Right atrium auricular region (tissue), 2 donors: Measurements from ENCODE around the gene PMEPA1. TPM values are rescaled to one million over a fixed set of nuclear protein-coding genes. Genes with fewer than 3 reads are reported as not detected.
A peak's percentile ranks its signal among the peaks of the same experiment; 100 is the strongest.

ENCODE experiments used
- DNase-seq: peaks from one replicate; pipeline ENCODE4 v3.0.0-alpha.2; 2019; ENCODE audit warnings: low spot score
- H3K27ac ChIP-seq, 2 donors: fragments of 200-600 bp; sonication (generic); 1 replicate in 1 of 2; 2 replicates in 1 of 2; pipeline ENCODE4 v1.5.1; 2016 to 2019
- H3K27me3 ChIP-seq, 2 donors: fragments of 200-600 bp; sonication (generic); one replicate each; pipeline versions ENCODE4 v1.5.1 to v1.6.0; 2017 to 2019
- H3K36me3 ChIP-seq: fragments of 200-600 bp; sonication (generic); one replicate; pipeline ENCODE4 v1.5.1; 2016
- H3K4me1 ChIP-seq, 2 donors: fragments of 200-600 bp; sonication (generic); one replicate each; pipeline versions ENCODE4 v1.5.1 to v1.6.0; 2017 to 2019
- H3K4me3 ChIP-seq, 2 donors: fragments of 200-600 bp; sonication (generic); 1 replicate in 1 of 2; 2 replicates in 1 of 2; pipeline ENCODE4 v1.5.1; 2017 to 2019; ENCODE audit warnings: mild to moderate bottlenecking in 1 of 2, moderate library complexity in 1 of 2
- H3K9me3 ChIP-seq, 2 donors: fragments of 200-600 bp; sonication (generic); one replicate each; pipeline ENCODE4 v1.5.1; 2019
- total RNA-seq, 2 donors: library from RNA; depleted of rRNA; stranded (reverse); fragments of >200 nt; gene quantifications; one replicate each; pipeline ENCODE4 v1.1.0, GENCODE V29; 2016
- TF ChIP-seq, protein P1 (sequence below), 2 donors: fragments of 200-600 bp; sonication (generic); IDR thresholded peaks; one replicate each; pipeline ENCODE4 v1.5.1; 2019; ENCODE audit warnings: antibody characterized with exemption in 2 of 2

PMEPA1 gene
- total RNA-seq, 2 donors from 2014 or later, result 12.5 to 16.7 TPM

GRCh38 chr20:57659517-57660180 lies 50.2 kb downstream of the PMEPA1 start:
- H3K9me3 ChIP-seq, result no peaks in the 10 kb centered on the region
- H3K36me3 ChIP-seq, result peaks cover 28% of the 10 kb centered on the region
- H3K4me1 ChIP-seq, result peaks cover 0 to 29% of the 10 kb centered on the region in 2 donors
- H3K27ac ChIP-seq, result no peak overlapping the region
- no peaks in the 10 kb centered on the region for H3K27me3 ChIP-seq
- TF ChIP-seq, protein P1, sequence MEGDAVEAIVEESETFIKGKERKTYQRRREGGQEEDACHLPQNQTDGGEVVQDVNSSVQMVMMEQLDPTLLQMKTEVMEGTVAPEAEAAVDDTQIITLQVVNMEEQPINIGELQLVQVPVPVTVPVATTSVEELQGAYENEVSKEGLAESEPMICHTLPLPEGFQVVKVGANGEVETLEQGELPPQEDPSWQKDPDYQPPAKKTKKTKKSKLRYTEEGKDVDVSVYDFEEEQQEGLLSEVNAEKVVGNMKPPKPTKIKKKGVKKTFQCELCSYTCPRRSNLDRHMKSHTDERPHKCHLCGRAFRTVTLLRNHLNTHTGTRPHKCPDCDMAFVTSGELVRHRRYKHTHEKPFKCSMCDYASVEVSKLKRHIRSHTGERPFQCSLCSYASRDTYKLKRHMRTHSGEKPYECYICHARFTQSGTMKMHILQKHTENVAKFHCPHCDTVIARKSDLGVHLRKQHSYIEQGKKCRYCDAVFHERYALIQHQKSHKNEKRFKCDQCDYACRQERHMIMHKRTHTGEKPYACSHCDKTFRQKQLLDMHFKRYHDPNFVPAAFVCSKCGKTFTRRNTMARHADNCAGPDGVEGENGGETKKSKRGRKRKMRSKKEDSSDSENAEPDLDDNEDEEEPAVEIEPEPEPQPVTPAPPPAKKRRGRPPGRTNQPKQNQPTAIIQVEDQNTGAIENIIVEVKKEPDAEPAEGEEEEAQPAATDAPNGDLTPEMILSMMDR (IDR thresholded peaks at IDR 0.05), result no peak
- DNase-seq, result peak; percentile 50
- no peak overlapping the region for H3K4me3 ChIP-seq

- Histone ChIP-seq H3K36me3 (peaks cover 28% of the 10 kb centered on the region), H3K4me1 (peaks cover 0 to 33% of the 10 kb centered on the region in 2 donors), H3K27ac (no peak overlapping the region), H3K4me3 (no peak overlapping the region), H3K27me3 (no peaks in the 10 kb centered on the region), H3K9me3 (no peaks in the 10 kb centered on the region)
- TF ChIP-seq, protein P1 (IDR thresholded peaks at IDR 0.05), result no peak
- peak; percentile 46 for DNase-seq
These were observed 50.8 kb downstream of the PMEPA1 start for GRCh38 chr20:57658833-57659516.

DNA sequence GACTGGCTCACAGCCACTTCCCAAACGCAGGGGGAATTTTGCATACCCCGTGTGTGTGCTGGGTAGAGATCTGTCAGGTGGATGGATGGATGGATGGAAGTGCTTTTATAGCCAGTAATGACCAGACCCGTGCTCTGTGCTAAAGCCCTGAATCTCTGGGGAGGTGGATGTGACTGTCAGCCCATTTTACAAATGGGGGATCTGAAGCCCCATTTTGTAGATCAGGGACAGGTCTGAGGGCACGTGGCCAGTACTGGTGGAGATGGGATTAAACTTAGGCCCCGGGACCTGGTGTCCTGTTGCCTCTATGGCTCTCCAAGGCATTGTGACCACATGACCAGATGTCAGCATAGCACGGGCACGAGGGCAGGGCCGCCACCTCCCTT lies 51.4 kb downstream of the PMEPA1 start:
- H3K9me3 ChIP-seq, result no peaks in the 10 kb centered on the region
- peak; percentile 46 for DNase-seq
- TF ChIP-seq, protein P1 (IDR thresholded peaks at IDR 0.05), result no peak
- no peak overlapping the region for H3K4me3 ChIP-seq
- peaks cover 0 to 28% of the 10 kb centered on the region in 2 donors for H3K4me1 ChIP-seq
- peaks cover 33% of the 10 kb centered on the region for H3K36me3 ChIP-seq
- no peak overlapping the region for H3K27ac ChIP-seq
- H3K27me3 ChIP-seq, result no peaks in the 10 kb centered on the region

DNA sequence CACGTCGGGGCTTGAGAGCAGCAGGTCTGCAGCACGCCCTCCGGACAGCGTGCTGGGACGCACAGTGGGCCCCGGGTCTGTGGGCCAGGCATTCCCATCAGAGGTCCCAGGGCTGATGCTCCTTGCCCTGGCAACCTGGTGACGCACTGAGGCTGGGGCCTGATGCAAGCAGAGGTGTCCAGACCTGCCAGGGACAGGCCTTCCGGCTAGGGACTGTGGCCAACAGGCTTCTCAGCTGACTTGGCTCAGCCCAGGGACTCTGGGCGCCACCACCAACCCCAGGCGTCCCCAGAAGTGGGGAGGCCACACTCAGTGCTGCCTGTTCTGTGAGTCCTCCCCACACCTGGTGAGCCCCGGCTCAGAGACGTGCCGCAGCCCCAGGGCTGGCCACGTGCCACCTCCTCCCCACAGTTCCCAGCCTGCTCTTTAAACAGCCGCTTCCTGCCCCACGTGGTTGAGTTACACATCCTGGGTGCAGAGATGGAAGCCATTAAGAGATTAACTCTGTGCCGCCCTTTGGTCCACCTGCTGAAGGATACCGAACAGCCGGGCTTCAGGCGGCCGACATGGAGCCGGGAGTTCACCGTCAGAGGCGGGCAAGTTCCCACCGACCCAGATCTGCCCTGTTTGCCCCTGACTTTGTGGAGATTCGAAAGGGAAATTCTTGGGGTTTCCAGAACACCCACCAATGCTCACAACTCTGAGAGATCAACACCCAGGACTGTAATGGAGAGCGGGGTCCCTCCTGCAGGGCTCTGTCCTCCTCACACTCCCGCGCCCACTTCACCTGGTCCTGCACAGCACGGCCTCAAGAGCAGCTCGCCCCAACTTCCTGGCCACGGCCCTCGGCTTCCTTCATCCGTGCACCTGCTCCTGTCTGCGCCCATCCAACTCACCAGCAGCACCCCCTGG lies 52.0 kb downstream of the PMEPA1 start:
- H3K9me3 ChIP-seq, result no peaks in the 10 kb centered on the region
- DNase-seq, result peak; percentile 60
- peaks cover 0 to 25% of the 10 kb centered on the region in 2 donors for H3K4me1 ChIP-seq
- H3K27me3 ChIP-seq, result no peaks in the 10 kb centered on the region
- TF ChIP-seq, protein P1 (IDR thresholded peaks at IDR 0.05), result no peak
- peak overlapping the region in 1 of 2 donors; percentile 54 for H3K27ac ChIP-seq
- H3K36me3 ChIP-seq, result peaks cover 36% of the 10 kb centered on the region
- no peak overlapping the region for H3K4me3 ChIP-seq

DNA sequence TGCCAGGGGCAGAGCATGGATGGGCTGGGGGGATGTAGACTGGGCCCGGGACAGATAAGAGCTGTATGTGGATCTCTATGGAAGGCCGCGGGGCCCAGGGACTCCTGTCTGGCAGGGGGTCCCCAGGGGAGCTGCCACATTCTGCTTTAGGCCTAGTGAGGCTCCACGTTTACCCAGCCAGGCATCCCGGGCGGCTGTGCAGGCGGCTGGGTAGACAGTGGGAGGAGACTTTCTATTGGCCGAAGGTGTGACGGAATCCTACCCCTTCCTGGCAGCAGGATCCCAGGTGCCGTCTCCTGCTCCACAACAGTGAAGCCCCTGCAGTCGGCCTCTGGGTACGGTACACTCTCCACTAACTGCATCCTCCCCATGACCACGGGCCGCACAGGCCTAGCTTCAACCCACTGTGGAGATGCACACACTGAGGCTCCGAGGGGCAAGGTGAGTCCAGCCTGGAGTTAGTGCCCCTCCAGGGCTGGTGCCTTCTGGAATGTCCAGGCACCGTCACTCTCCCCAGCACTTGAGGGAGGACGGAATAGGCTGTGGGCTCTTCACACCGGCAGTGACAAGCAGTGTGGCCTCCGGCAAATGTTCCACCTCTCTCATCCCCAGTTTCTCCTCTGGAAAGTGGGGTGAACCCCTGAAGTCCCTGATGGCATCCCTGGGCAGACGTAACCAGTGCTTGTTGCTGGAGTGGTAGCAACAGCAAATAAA lies 52.8 kb downstream of the PMEPA1 start:
- peaks cover 0 to 25% of the 10 kb centered on the region in 2 donors for H3K4me1 ChIP-seq
- H3K4me3 ChIP-seq, result no peak overlapping the region
- no peaks in the 10 kb centered on the region for H3K27me3 ChIP-seq
- peaks cover 44% of the 10 kb centered on the region for H3K36me3 ChIP-seq
- TF ChIP-seq, protein P1 (IDR thresholded peaks at IDR 0.05), result no peak
- H3K27ac ChIP-seq, result peak overlapping the region in 1 of 2 donors; percentile 54
- peak; percentile 53 for DNase-seq
- H3K9me3 ChIP-seq, result no peaks in the 10 kb centered on the region
